ENCODE data around the gene APOD. TPM values are rescaled to one million over a fixed set of nuclear protein-coding genes. Genes with fewer than 3 reads are reported as not detected.

APOD gene
- total and polyA plus RNA-seq, 9 donors = 19.2 to 58.9 (median 41.7) TPM

- Histone ChIP-seq H3K27me3 (ENCODE audit: control insufficient read depth, insufficient read depth, low read length) (no peaks in the 10 kb centered on the region), H3K36me3 (ENCODE audit: control insufficient read depth, insufficient read depth, low read length) (no peaks in the 10 kb centered on the region), H3K4me3 (ENCODE audit: low read length) (no peak overlapping the region), H3K27ac (ENCODE audit: low read length) (no peak overlapping the region), H3K9me3 (replicated peaks; ENCODE audit: control insufficient read depth, low read depth, low read length) (no peaks in the 10 kb centered on the region), H3K4me1 (ENCODE audit: control insufficient read depth, insufficient read depth, low read length) (peaks cover 8% of the 10 kb centered on the region)
- WGBS (ENCODE audit: insufficient coverage) = 68% methylated on average over 4 of the region's 8 CpGs
- DNase-seq = no peak
Measured at GRCh38 chr3:195555110-195555509, 28.6 kb downstream of the APOD start.

- peaks cover 11% of the 10 kb centered on the region for H3K4me1 ChIP-seq (ENCODE audit: control insufficient read depth, insufficient read depth, low read length)
- H3K9me3 ChIP-seq (replicated peaks; ENCODE audit: control insufficient read depth, low read depth, low read length) = no peaks in the 10 kb centered on the region
- no peaks in the 10 kb centered on the region for H3K36me3 ChIP-seq (ENCODE audit: control insufficient read depth, insufficient read depth, low read length)
- H3K27me3 ChIP-seq (ENCODE audit: control insufficient read depth, insufficient read depth, low read length) = no peaks in the 10 kb centered on the region
- no peak for DNase-seq
- H3K4me3 ChIP-seq (ENCODE audit: low read length) = no peak overlapping the region
- 95% methylated on average over 14 of the region's 15 CpGs for WGBS (ENCODE audit: insufficient coverage)
- no peak overlapping the region for H3K27ac ChIP-seq (ENCODE audit: low read length)
Measured at GRCh38 chr3:195554458-195554857, 29.3 kb downstream of the APOD start.

- H3K9me3 ChIP-seq (replicated peaks; ENCODE audit: control insufficient read depth, low read depth, low read length) = no peaks in the 10 kb centered on the region
- H3K27me3 ChIP-seq (ENCODE audit: control insufficient read depth, insufficient read depth, low read length) = no peaks in the 10 kb centered on the region
- 75% methylated on average over 7 of the region's 7 CpGs for WGBS (ENCODE audit: insufficient coverage)
- no peak overlapping the region for H3K4me3 ChIP-seq (ENCODE audit: low read length)
- peaks cover 8% of the 10 kb centered on the region for H3K4me1 ChIP-seq (ENCODE audit: control insufficient read depth, insufficient read depth, low read length)
- no peak overlapping the region for H3K27ac ChIP-seq (ENCODE audit: low read length)
- DNase-seq = no peak
- no peaks in the 10 kb centered on the region for H3K36me3 ChIP-seq (ENCODE audit: control insufficient read depth, insufficient read depth, low read length)
Measured at GRCh38 chr3:195553268-195553667, 30.5 kb downstream of the APOD start.

- Histone ChIP-seq H3K4me3 (ENCODE audit: low read length) (no peak overlapping the region), H3K9me3 (replicated peaks; ENCODE audit: control insufficient read depth, low read depth, low read length) (no peaks in the 10 kb centered on the region), H3K4me1 (ENCODE audit: control insufficient read depth, insufficient read depth, low read length) (peaks cover 8% of the 10 kb centered on the region), H3K27ac (ENCODE audit: low read length) (peak overlapping the region; percentile 35), H3K27me3 (ENCODE audit: control insufficient read depth, insufficient read depth, low read length) (no peaks in the 10 kb centered on the region), H3K36me3 (ENCODE audit: control insufficient read depth, insufficient read depth, low read length) (no peaks in the 10 kb centered on the region)
- 56% methylated on average over 6 of the region's 7 CpGs for WGBS (ENCODE audit: insufficient coverage)
- DNase-seq = peak; percentile 68
Measured at GRCh38 chr3:195551381-195551978, 32.3 kb downstream of the APOD start.

GRCh38 chr3:195550723-195551122, 33.0 kb downstream of the APOD start:
- 28% methylated on average over 2 of the region's 4 CpGs for WGBS (ENCODE audit: insufficient coverage)
- Histone ChIP-seq H3K27ac (ENCODE audit: low read length) (no peak overlapping the region), H3K4me3 (ENCODE audit: low read length) (no peak overlapping the region), H3K36me3 (ENCODE audit: control insufficient read depth, insufficient read depth, low read length) (no peaks in the 10 kb centered on the region), H3K9me3 (replicated peaks; ENCODE audit: control insufficient read depth, low read depth, low read length) (no peaks in the 10 kb centered on the region), H3K4me1 (ENCODE audit: control insufficient read depth, insufficient read depth, low read length) (peaks cover 12% of the 10 kb centered on the region), H3K27me3 (ENCODE audit: control insufficient read depth, insufficient read depth, low read length) (peaks cover 2% of the 10 kb centered on the region)
- peak; percentile 53 for DNase-seq

- Histone ChIP-seq H3K4me3 (ENCODE audit: low read length) (no peak overlapping the region), H3K4me1 (ENCODE audit: control insufficient read depth, insufficient read depth, low read length) (peaks cover 12% of the 10 kb centered on the region), H3K36me3 (ENCODE audit: control insufficient read depth, insufficient read depth, low read length) (no peaks in the 10 kb centered on the region), H3K27me3 (ENCODE audit: control insufficient read depth, insufficient read depth, low read length) (peaks cover 2% of the 10 kb centered on the region), H3K9me3 (replicated peaks; ENCODE audit: control insufficient read depth, low read depth, low read length) (no peaks in the 10 kb centered on the region), H3K27ac (ENCODE audit: low read length) (no peak overlapping the region)
- 44% methylated on average over 5 of the region's 9 CpGs for WGBS (ENCODE audit: insufficient coverage)
- DNase-seq = peak; percentile 17
Measured at GRCh38 chr3:195549931-195550519, 33.7 kb downstream of the APOD start.

GRCh38 chr3:195548987-195549386, 34.8 kb downstream of the APOD start:
- no CpG with 5 or more reads among the region's 2 CpGs for WGBS (ENCODE audit: insufficient coverage)
- Histone ChIP-seq H3K9me3 (replicated peaks; ENCODE audit: control insufficient read depth, low read depth, low read length) (no peaks in the 10 kb centered on the region), H3K4me1 (ENCODE audit: control insufficient read depth, insufficient read depth, low read length) (peaks cover 19% of the 10 kb centered on the region), H3K27ac (ENCODE audit: low read length) (no peak overlapping the region), H3K27me3 (ENCODE audit: control insufficient read depth, insufficient read depth, low read length) (peaks cover 12% of the 10 kb centered on the region), H3K36me3 (ENCODE audit: control insufficient read depth, insufficient read depth, low read length) (no peaks in the 10 kb centered on the region), H3K4me3 (ENCODE audit: low read length) (no peak overlapping the region)
- DNase-seq = no peak

GRCh38 chr3:195548501-195548900, 35.2 kb downstream of the APOD start:
- H3K4me1 ChIP-seq (ENCODE audit: control insufficient read depth, insufficient read depth, low read length) = peaks cover 23% of the 10 kb centered on the region
- no peak for DNase-seq

GRCh38 chr3:195548006-195548405, 35.7 kb downstream of the APOD start:
- Histone ChIP-seq H3K27me3 (ENCODE audit: control insufficient read depth, insufficient read depth, low read length) (peaks cover 16% of the 10 kb centered on the region), H3K9me3 (replicated peaks; ENCODE audit: control insufficient read depth, low read depth, low read length) (no peaks in the 10 kb centered on the region), H3K4me1 (ENCODE audit: control insufficient read depth, insufficient read depth, low read length) (peaks cover 23% of the 10 kb centered on the region), H3K27ac (ENCODE audit: low read length) (no peak overlapping the region), H3K36me3 (ENCODE audit: control insufficient read depth, insufficient read depth, low read length) (no peaks in the 10 kb centered on the region), H3K4me3 (ENCODE audit: low read length) (no peak overlapping the region)
- DNase-seq = no peak
- 61% methylated on average over 6 of the region's 8 CpGs for WGBS (ENCODE audit: insufficient coverage)

More at GRCh38 chr3:195548501-195548900, 35.2 kb downstream of the APOD start:
- no peaks in the 10 kb centered on the region for H3K9me3 ChIP-seq (replicated peaks; ENCODE audit: control insufficient read depth, low read depth, low read length)
- H3K36me3 ChIP-seq (ENCODE audit: control insufficient read depth, insufficient read depth, low read length) = no peaks in the 10 kb centered on the region
- peaks cover 16% of the 10 kb centered on the region for H3K27me3 ChIP-seq (ENCODE audit: control insufficient read depth, insufficient read depth, low read length)
- no peak overlapping the region for H3K27ac ChIP-seq (ENCODE audit: low read length)
- no peak overlapping the region for H3K4me3 ChIP-seq (ENCODE audit: low read length)

- Histone ChIP-seq H3K27ac (ENCODE audit: low read length) (no peak overlapping the region), H3K36me3 (ENCODE audit: control insufficient read depth, insufficient read depth, low read length) (no peaks in the 10 kb centered on the region), H3K4me1 (ENCODE audit: control insufficient read depth, insufficient read depth, low read length) (peaks cover 24% of the 10 kb centered on the region), H3K27me3 (ENCODE audit: control insufficient read depth, insufficient read depth, low read length) (peaks cover 16% of the 10 kb centered on the region), H3K4me3 (ENCODE audit: low read length) (no peak overlapping the region), H3K9me3 (replicated peaks; ENCODE audit: control insufficient read depth, low read depth, low read length) (no peaks in the 10 kb centered on the region)
- 40% methylated on average over 1 of the region's 4 CpGs for WGBS (ENCODE audit: insufficient coverage)
- DNase-seq = peak; percentile 23
Measured at GRCh38 chr3:195546130-195546560, 37.6 kb downstream of the APOD start.
